22Rv1 (cell line): ENCODE results near the gene GPRIN2.

Source experiments
- H3K27ac ChIP-seq: fragments of 450-650 bp; 2 replicates; pipeline ENCODE4 v1.5.1; 2017
- ZFX ChIP-seq: fragments of 450-650 bp; IDR thresholded peaks from 2 replicates; pipeline ENCODE4 v1.6.1; 2017; ENCODE audit warnings: antibody characterized with exemption, borderline replicate concordance
- TF ChIP-seq, protein P1 (sequence below): fragments of 450-650 bp; IDR thresholded peaks from 2 replicates; pipeline ENCODE4 v1.5.1; 2017; ENCODE audit warnings: mild to moderate bottlenecking

The GPRIN2 gene

GRCh38 chr10:46547541-46548497 is 8.6 kb downstream of the GPRIN2 start:
- TF ChIP-seq, protein P1, sequence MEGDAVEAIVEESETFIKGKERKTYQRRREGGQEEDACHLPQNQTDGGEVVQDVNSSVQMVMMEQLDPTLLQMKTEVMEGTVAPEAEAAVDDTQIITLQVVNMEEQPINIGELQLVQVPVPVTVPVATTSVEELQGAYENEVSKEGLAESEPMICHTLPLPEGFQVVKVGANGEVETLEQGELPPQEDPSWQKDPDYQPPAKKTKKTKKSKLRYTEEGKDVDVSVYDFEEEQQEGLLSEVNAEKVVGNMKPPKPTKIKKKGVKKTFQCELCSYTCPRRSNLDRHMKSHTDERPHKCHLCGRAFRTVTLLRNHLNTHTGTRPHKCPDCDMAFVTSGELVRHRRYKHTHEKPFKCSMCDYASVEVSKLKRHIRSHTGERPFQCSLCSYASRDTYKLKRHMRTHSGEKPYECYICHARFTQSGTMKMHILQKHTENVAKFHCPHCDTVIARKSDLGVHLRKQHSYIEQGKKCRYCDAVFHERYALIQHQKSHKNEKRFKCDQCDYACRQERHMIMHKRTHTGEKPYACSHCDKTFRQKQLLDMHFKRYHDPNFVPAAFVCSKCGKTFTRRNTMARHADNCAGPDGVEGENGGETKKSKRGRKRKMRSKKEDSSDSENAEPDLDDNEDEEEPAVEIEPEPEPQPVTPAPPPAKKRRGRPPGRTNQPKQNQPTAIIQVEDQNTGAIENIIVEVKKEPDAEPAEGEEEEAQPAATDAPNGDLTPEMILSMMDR = no peak
- TF ChIP-seq ZFX = no peak

GRCh38 chr10:46546591-46547540 is 9.6 kb downstream of the GPRIN2 start:
- H3K27ac ChIP-seq = no peak overlapping the region
- TF ChIP-seq ZFX = no peak
- TF ChIP-seq, protein P1 = no peak

More at GRCh38 chr10:46547541-46548497, 8.6 kb downstream of the GPRIN2 start:
- no peak overlapping the region for H3K27ac ChIP-seq

DNA sequence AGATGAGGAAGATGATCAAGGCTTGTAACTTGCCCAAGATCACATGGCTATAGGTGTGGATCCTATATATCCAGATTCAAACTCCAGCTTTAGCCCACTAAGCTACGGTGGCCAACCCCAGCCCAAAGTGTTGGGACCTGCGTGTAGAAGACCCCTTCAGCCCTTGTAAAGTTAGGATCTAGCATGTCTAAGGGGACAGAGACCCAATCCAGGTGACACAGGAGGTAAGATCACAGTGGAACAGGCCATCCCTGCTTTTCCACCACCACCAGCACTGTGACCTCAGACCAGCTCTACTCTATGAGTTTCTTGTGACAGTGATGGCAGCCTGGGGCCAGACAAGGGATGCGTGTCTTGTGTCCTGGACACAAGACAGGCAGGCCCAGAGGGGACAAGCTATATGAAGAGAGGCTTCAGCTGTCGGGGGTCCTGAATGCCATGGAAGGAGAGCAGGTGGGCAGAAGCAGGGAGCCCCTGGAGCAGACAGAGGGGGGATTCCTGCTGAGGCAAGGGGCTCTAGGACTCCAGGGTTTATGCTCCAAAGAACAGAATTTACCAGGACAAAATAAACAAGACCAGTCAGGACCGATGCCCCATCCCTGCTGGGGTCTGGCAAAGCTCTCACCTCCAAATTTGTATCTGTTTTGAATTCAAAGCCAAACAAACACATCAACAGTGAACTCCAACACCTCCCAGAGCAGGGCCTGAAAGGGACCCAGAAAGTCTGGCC is 10.4 kb downstream of the GPRIN2 start:
- TF ChIP-seq, protein P1 = no peak
- no peak for TF ChIP-seq ZFX
- no peak overlapping the region for H3K27ac ChIP-seq

DNA sequence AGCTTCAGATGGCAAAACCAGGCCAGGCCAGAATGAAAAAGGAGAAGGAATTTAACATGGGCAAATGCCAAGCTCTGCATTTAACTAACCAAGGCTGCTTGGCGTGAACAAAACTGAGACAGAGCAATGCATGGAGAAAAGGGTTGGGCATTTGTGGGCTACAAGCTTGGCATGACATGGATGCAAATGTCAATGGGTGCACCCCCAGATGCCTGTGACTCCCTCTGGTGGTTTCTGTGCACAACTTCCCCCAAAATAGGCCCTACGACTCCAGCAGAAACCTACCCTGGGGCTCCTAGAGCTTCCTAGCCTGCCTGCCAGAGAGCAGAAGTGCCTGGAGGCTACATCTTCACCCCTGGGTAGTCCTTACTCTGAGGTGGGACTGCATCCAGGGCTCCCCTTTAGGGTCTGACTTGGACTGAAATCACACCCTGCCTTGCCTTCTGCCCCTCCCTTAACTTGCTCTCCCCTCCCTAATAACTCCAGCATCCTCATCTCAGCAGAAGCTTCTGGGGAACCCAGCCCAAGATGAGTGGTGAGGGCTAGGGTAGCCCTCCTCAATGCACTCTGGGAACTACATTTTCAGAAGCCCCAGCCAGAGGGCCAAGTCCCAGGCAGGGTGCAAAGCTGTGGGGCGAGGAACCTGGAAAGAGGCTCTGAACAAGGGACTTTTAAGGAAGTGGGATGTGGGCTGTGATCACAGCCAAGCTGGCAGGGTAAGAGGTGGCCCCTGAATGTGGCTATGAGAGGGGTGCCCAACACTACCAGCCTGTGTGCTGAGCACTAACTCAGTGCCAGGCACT is 11.3 kb downstream of the GPRIN2 start:
- TF ChIP-seq, protein P1 = no peak
- TF ChIP-seq ZFX = no peak
- H3K27ac ChIP-seq = no peak overlapping the region

GRCh38 chr10:46543466-46544377 is 12.7 kb downstream of the GPRIN2 start:
- H3K27ac ChIP-seq = no peak overlapping the region
- TF ChIP-seq, protein P1 = no peak
- no peak for TF ChIP-seq ZFX
